ENCODE measurements around the gene RBM20.
"Not testable (repeated sequence)": the region's sequence is repeated elsewhere in the genome, so short reads cannot be mapped to it uniquely, and the experiment has no call there.

Gene RBM20

DNA sequence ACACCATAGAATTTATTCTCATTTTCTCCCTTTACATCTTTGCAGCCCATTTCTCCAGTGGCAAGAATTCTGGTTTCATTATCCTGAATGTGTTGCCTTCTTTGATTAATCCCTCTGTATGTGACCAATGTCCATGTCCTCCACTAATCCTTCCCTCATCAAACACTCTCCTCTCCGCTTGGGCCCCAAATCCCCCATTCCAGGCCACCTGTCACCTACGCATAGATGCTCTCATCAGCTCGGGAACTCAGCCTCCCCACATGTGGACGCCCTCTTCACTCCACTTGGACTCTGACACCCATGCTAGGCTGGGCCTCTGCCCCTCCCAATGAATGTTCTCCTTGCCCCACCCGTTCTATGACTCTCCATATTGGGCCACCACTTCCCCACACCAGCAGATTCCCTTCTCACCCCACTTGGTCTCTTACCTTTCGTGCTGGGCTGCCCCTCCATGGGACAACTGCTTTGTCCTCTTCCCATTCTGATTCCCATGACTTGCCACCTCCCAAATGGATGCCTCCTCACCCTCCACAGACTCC, 18.7 kb upstream of the RBM20 start:
- DNase-seq (ENCODE audit: low spot score), result no peak

DNA sequence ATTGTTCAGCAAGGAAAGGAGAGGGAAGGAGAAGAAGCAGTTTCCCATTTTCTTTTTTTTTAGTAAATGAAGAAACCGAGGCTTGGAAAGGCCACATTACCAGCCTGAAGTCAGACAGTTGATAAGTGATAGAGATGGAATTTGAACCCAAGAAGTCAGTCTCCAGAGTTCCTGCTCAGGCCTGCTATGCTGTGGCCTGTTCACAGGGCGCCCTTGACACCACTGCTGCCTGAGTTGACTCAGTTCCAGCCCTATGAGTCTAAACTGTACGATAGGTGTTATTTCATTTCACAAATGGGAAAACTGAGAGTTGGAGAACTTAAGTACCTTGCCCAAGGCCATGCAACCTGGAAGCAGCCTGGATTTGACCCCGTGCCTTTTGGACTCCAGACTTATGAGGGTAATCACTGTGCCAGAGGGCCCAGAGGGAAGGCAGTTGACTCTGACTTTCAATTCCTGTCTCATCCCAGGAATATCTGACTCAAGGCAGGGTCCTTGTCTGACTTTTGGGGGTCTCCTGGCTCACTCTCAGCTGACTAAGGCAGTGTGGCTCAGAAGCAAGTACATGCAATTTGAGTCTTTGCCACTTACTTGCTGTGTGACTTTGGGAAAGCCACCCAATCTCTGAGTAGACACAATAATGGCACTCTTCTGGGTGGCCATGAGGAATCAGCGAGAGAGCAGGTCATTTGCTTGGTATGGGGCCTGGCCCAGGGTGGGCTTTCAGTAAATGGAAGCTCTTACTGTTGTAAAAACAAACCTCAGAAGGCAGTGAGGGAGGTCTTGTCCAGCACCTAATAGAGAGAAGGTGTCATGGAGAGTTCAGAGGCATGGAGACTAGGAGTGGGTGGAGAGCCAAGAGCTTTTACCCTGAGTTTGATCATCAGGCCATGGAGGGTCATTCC, 17.9 kb upstream of the RBM20 start:
- DNase-seq (ENCODE audit: low spot score), result no peak

GRCh38 chr10:110628161-110628560, 16.0 kb upstream of the RBM20 start:
- DNase-seq (ENCODE audit: low spot score), result no peak

- DNase-seq (ENCODE audit: low spot score), result no peak
Measured at GRCh38 chr10:110629680-110630191, 14.4 kb upstream of the RBM20 start.

DNA sequence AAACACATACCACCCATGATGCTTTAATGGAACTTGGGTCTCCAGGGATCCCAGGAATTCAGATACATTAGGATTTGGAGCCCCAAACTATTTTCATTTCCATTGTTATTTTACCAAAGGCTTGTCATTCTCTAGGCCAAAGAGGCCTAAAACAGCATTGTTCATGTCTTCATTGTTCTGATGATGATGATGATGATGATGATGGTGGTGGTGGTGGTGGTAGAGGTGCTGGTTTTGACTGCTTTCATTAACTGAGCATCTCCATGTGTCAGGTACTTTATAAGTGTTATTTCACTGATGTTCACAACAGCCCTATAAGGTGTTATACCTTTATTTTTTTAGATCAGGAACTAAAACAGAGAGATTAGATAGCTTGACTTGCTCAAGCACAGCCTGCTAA, 12.2 kb upstream of the RBM20 start:
- DNase-seq (ENCODE audit: low spot score), result no peak

- no peak for DNase-seq (ENCODE audit: low spot score)
Measured at GRCh38 chr10:110632591-110633215, 11.4 kb upstream of the RBM20 start.

DNA sequence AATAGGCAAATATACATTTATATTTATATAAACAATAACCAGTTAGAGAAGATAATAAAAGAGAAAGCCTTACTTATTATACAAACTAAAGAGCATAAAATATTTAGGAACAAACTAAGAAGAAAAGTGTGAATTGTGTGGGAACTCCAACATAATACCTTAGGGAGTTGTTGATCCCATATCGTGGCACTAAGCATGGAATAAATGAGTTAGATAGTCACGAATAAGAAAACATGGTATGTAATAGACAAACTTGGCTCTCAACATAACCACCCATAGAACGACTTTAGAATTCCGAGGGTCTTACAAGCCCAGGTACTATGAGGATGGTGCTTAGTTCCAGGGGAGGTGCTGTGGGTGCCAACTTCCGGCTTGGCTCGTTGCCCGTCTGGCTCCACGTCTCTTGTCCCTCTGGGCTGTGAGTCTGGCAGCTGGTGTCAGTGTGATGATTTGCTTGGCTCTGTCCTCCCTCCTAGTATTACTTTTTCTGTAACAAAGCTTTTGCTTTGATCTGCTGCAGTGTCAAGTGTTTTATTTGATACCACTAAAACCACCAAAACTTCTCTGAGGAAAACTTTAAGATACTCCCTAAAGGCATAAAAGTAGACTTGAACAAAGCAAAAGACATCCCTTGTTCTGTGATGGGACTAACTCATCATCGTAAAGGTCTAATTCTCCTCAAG, 9.5 kb upstream of the RBM20 start:
- DNase-seq (ENCODE audit: low spot score), result no peak

DNA sequence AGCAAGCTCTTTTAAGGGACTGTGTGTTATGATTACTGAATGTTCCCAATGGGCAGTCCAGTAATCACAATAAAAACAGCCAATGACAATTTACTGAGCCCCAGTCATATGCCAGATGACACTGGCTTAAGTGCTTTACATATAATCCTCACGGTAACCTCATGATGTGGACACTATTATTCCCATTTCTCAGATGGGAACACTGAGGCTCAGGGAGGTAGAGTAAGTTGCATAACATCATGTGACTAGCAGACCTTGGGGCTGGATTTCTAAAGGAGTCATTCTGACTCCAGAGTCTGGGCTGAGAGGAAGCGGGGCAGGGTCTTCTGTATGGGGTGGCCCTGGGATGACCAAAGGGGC, 7.6 kb upstream of the RBM20 start:
- no peak for DNase-seq (ENCODE audit: low spot score)

DNA sequence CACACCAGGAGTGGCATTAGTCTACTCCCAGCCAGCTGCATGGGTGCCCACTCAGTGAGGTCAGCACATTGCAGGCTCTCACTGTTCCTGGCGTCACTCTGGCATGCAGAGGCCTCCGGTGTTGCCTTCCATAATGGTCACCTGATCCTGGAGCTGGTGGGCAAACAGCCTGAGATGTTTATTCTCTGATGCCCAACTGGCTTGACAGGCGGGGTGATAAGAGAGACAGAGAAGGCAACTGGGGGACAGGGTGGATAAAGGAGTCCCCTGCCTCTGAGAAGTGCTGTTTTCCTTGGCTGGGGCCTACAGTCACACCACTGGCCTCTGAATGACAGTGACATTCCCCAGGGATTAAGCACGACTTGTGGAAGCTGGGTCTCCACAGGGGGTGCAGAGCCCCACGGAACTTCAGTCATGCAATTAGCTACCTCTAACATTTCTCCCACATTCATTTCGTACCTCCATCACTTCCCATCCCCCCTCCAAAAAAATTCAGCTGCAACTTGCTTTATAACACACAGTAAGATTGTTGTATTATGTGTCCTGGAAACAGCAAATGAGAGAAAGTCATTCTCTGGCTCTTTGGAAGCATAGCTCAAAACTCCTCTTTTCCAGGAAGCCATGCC, 7.1 kb upstream of the RBM20 start:
- peak; percentile 20 for DNase-seq (ENCODE audit: low spot score)

GRCh38 chr10:110637558-110638053, 6.5 kb upstream of the RBM20 start:
- peak; percentile 25 for DNase-seq (ENCODE audit: low spot score)

DNA sequence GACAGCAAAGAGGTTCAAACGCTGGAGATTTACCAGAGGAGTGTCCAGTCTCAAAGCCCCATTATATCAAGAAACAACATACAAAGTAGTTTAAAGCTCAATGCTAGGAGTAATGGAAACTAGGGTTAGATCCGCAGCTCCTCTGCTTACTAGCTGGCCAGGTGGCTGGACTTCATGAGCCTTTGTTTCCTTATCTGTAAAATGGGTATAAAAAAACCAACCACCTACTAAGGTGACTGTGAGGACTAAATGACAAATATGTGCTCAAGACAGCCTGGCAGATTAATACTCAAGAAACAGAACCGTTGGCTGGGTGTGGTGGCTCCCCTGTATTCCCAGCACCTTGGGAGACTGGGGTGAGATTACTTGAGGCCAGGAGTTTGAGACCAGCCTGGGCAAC, 5.8 kb upstream of the RBM20 start:
- no peak for DNase-seq (ENCODE audit: low spot score)

GRCh38 chr10:110639046-110639445, 5.1 kb upstream of the RBM20 start:
- not testable (repeated sequence) for DNase-seq (ENCODE audit: low spot score)

GRCh38 chr10:110639858-110640257, 4.3 kb upstream of the RBM20 start:
- DNase-seq (ENCODE audit: low spot score), result not testable (repeated sequence)

- DNase-seq (ENCODE audit: low spot score), result no peak
Measured at GRCh38 chr10:110641256-110641655, 2.9 kb upstream of the RBM20 start.

GRCh38 chr10:110642204-110643034, 1.7 kb upstream of the RBM20 start:
- DNase-seq (ENCODE audit: low spot score), result no peak

GRCh38 chr10:110643035-110643652, 992 bp upstream of the RBM20 start:
- peak; percentile 35 for DNase-seq (ENCODE audit: low spot score)

DNA sequence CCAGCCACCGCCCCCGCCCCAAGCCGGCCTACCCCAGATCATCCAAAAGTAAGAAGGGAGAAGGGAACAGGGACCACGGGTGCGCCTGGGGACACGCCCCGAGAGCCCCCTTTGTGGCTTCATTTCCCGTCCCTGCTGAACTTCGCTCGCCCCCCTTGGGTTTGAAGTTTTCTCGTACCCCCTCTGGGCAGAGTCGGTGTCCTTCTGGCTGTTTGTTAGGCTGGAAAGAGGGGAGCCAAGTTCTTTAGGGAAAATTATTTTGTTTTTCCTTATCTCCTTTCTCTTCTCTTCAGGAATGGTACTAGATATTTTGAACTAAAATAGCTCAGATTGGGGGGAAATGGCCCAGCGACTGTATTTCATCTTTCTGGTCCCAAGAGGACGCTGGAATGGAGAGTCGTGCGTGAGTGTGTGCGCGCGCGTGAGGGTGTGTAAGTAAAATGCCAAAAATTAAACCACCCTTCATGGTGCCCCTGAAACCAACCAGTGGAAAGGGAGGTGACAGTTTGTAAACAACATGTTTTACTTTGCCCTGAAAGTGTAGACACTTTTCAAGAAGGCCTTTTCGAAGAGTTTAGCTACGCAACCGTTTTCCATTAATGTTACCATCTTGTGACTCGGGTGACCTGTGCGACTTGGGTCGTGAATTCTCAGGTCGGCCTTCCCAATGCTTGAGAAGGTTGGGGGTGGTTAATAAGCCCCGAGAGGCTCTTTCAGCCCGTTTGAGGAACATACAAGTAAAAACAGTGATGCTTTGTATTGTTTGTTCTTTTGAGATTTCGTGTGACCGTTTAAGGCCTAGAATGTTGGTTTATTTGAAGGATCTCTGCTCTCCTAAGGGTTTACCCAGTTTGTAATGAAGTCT, 694 bp downstream of the RBM20 start:
- no peak for DNase-seq (ENCODE audit: low spot score)

GRCh38 chr10:110646417-110647135, 2.4 kb downstream of the RBM20 start:
- DNase-seq (ENCODE audit: low spot score), result no peak

DNA sequence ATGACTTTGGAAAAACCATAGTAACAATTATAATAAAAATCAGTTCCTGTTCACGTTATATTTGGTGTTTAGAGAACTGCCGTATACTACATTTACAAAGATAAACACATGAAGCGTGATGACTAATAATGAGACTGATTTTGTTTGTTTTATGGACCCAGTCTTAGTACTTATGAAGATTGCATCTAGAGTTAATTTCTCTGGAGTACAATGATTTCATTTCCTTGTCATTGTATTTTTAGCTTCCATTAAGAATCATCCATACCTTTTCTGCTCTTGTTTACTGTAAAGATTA, 2.9 kb downstream of the RBM20 start:
- DNase-seq (ENCODE audit: low spot score), result no peak

Measured in cerebellar cortex (tissue), 1 donor.